Inflammatory macrophage (primary cell): ENCODE data around the gene ARHGAP31.
"Not testable (repeated sequence)": the region's sequence is repeated elsewhere in the genome, so short reads cannot be mapped to it uniquely, and the experiment has no call there.

Source experiments
- DNase-seq, 2 donors: peaks; one replicate each; pipeline ENCODE4 v3.0.0-alpha.2; 2020 to 2022

Gene ARHGAP31

DNA sequence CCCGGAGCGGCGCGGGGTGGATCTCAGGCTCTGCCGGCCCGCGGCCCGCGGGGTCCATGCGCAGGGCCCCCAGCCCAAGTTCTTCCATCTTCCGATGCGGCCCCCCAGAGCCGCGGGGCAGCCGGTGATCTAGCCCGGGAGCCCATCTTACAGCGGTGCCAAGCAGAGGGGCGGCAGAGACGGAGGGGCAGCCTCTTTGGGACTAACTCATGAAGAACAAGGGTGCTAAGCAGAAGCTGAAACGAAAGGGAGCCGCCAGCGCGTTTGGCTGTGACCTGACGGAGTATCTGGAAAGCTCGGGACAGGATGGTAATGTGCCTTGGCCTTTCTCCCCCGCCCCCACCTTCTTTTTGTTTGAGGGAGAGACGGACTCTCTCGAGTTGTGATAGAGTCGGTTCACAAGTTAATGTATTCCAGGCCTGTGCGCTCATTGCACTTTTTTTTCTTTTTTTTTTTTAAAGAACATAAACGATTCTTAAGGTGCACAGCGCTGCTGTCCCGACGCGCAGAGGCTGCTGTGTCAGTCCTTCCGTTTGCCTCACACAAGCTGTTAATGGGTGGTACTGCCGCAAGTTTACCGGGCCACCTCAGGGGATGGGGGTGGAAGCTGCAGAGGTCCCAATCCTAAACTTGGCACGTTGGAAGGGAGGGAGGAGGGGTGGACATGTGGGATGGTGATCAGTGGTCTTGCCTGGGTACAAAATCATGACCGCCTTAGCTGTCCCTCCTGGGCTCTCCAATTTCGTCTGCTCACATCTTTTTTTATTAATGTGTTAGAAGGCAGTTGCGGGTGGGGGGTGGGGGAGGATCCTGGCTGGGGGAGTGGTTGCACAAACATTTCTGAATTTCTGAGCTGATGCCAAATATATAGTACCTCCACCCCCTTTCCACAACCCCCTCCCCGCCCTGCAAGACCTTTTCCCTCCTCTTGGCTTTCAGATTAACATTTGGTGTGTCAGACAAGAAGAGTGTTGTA is 801 bp downstream of the ARHGAP31 start:
- DNase-seq = peak in 1 of 2 donors; percentile 39

DNA sequence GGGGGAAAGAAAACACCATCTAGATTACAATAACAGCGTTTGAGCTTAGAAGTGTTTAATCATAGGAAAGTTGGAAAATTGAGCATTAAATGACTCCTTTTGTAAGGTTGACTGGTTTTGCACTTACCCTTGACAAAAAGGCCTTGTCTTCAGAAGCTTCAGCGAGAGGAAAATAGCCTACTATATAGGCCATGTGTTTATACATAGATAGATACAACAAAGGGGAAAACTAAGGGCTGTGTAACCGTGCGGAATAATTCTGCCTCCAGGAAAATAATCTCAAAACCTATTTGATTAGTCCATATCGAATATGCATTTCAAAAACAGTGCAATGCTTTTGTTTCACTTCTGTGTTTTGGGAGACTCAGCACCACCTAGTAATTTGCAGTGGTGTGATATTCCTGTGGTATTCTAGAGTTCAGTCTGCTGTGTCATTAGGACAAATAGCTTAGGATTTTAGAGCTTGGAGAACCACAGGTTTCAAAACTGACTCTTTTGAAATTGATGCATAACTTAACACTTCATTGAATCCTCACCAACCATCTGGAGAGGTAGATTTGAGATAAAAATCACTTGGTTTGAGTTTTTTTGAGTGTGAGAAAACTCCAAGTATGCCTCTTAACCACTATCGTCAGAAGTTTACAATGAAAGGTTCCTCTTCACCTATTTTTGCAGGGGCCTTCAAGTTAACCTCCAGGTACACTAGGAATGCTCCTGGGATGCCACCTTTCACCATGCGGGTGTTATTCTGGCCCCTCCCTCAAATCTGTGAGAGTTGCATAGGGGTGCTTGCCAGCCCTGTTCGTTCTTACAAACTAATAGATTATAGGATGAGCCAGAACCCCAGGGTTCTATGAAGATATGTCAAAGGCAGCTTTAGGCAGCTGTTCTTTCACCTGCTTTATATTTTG is 1.9 kb downstream of the ARHGAP31 start:
- peak; percentile 37 to 55 for DNase-seq

DNA sequence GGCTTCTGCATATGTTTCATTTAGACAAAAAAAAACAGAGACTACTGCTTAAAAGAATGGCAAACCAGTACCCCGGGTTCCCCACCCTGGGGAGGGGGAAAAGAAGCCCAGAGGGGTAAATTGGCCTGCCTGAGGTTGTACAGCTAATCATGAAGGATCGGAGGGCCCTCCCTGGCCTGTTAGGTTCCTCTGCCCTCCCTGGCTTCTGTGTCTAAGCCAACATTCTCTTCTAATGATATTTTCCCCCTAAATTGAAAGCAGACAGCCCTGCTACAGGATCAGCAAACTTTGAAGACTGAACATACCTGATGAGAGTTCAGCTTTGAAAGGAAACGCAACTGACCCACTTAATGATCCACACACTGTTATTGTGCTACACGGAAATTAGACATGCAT is 2.5 kb downstream of the ARHGAP31 start:
- no peak for DNase-seq

DNA sequence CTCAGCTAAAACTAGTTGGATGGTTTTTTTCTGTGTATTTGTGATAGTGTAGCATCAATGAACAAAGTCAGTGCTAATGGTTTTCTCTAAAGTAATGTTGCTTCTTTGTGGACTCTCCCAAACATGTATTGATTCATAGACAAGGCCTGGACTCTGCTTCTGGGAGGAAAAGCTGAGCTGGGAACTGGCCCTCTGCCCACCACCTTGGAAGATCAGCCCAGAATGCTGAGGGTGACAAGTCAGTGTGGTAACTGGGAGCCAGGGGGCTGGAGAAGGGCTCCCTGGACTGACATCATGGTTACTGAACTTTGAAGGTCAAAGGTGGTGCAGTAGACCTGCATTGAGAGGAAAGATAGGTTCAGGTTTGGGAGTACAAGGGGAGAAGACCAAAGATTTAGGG is 3.0 kb downstream of the ARHGAP31 start:
- no peak for DNase-seq

DNA sequence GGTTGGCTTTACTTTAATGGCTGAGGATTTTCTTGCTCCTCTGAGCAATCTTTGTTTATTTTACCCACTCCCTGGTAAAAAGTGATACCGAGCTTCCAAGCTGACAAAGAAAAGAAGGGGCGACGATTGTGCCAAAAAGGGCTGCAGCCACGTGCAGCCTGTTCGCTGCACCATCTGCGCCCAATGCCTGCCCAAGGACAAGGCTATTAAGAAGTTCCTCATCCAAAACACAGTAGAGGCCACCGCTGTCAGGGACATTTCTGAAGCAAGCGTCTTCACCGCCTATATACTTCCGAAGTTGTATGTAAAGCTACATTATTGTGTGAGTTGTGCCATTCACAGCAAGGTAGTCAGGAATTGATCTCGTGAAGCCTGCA is 4.4 kb downstream of the ARHGAP31 start:
- no peak for DNase-seq

DNA sequence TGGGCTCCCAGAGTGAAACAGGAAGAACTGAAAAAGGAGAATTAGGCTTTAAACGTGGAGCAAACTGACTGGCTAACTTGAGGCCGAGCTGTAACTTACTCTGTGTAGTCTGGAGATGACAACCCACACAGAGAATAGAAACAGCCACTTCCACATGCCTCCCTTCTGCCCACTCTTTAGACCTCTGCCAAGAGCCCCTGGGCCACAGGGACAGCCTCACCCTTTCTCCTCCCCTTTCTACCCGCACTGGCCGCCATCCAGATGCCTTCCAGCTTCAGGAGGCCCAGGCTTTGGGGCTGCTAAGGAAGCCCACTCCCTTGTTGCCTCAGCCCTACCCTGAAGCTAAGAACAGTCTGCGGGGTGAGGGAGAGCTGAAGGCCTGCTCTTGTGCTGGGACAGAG is 6.8 kb downstream of the ARHGAP31 start:
- peak; percentile 96 for DNase-seq

DNA sequence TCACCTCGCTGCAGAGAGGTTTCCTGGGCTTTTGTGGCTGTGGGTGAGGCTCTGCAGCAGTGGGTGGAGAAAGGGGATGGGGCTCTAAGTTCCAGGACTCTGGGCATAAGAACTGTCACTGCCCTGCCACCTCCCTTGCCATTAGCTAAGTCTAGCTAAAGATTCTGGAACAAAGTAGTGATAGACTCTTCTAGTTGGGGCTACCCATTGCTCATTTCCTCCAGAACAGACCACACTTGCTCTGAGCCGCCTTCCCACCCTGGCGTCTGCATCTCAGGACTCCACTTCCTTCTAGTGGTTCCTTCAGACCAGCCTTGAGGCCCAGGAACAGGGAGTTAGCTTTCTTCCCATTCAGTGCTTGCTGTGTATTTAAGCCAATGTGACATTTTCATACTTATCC is 7.5 kb downstream of the ARHGAP31 start:
- DNase-seq = peak; percentile 70 to 87

DNA sequence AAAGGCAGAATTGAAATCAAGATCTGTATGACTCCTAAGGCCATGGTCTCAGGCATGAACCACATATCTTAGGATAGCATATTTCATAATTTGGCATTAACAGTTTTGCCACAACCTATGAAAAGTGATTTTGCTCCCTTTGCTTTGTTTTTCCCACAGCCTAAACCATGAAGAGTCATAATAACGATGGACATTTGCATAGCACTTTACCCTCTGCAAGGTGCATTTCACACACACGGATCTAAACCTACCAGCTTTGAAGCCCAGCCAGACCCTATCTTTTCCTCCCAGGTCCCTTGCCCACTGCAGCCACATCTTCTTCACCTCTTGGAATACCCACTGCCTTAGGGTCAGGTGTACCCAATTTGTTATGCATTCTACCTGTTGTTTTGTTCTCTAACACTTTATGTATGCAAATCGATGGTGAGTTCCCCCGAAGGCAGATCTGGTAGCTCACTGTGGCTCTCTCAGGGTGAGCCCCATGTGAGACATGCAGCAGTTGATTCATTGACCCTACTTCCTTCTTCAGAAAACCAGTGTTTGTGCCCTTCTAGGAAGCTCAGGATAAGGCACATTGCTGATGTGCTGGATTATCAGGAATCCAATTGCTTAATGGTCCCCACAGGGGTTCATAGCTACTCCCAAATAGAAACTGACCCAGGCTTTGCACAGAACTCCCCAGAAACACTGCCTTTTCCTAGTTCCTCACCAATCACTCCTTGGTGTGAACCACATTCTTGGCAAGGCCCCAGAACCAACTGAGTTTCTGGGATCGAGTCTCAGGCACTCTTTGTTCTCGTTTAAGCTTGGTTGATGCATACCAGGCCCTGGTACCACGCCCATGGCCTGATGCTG is 8.7 kb downstream of the ARHGAP31 start:
- DNase-seq = peak; percentile 54 to 68

DNA sequence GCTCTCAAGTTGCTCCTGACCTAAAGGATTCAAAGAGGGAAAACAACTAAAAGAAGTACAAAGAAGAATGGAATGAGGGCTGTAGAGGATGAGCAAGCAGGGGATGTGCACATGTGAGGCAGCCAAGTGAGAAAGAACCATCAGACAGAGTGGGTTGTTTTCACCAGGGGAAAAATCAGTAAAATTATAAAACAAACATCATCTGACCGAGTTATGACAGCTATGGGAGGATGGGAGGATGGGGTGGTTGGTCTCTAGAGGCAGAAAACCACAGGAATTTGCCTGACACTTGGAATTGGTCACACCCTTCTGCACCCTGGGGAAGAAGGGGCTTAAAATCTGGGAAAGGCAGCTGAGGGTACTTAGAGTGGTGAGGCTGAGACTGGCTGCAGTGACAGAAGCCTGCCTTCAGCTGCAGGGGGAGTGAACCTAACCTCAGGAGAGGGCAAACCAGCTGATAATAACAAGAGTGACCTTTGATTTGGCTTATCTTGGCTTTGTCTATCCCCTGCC is 10.1 kb downstream of the ARHGAP31 start:
- no peak for DNase-seq

DNA sequence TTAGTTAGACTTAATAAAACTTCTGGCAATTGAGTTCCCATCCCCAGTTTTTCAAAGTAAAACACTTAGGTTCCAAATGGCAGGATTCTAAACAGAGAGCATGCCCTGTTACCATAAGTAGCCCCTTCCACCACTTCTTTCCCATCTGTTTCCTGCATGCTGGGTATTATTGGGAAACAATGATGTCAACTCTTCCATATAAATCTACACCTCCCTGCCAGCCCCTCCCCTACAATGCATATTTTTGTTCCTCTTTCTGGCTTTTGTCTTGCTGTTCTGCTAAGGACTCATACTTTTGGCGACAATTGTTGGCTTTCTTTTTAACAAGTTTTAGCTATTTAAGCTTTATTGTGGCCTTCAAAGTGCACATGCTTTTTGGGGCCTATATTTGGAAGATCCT is 11.1 kb downstream of the ARHGAP31 start:
- peak; percentile 57 to 74 for DNase-seq

DNA sequence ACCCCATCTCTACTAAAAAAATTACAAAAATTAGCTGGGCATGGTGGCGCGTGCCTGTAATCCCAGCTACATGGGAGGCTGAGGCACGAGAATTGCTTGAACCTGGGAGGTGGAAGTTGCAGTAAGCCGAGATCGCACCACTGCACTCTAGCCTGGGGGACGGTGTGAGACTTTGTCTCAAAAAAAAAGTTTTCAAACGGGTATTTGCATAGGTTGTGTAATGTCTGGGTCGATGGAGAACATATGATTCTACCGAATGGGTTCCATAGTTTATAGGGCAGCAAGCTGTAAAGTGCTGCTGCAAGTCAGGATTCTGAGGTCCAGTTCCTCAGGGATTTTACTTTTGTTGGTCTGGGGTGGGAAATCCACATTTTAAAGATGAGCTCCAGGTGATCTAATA is 12.2 kb downstream of the ARHGAP31 start:
- DNase-seq = not testable (repeated sequence)

DNA sequence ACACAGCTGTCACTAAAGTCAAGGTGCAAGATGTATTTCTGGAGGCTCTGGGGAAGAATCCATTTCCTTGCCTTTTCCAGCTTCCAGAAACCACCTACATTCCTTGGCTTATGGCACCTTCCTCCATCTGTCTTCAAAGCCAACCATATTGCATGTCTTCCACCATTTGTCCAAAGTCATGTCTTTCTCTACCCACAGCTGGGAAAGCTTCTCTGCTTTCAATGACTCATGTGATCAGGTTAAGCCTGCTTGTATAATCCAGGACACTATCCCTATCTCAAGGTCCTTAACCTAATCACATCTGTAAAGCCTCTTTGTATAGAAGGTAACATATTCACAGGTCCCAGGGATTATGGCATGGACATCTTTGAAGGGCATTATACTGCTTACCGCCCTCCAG is 14.2 kb downstream of the ARHGAP31 start:
- DNase-seq = no peak

DNA sequence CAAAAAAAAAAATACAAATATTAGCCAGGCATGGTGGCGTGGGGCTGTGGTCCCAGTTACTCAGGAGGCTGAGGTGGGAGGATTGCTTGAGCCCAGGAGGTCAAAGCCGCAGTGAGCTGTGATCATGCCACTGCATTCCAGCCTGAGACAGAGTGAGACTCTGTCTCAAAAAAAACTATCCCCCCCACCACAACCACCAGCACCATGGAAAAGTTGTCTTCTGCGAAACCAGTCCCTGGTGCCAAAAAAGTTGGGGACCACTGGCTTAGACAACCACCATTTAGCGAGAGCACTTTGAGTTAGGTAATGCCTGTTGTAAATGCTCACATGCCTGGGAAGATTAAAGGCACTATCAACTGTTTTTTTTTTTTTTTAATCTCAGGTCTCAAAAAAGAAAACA is 15.4 kb downstream of the ARHGAP31 start:
- DNase-seq = no peak

DNA sequence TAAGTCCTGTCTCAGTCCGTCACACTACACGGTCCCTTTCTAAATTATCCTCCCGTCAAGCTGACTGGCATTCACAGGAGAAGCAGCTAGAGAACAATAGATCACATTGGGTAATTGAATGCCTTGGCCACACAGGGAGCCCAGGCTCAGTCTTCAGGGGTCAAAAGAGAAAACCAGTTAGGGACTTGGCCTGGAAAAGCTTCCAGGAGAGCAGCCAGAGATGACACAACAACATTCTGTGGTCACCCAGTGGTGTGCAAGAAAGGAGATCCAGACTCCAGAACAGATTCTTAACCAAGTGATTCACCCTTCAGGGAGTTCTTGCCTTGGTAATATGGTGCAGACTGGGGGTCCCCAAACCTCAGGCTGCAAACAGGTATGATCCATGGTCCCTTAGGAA is 15.9 kb downstream of the ARHGAP31 start:
- DNase-seq = no peak

DNA sequence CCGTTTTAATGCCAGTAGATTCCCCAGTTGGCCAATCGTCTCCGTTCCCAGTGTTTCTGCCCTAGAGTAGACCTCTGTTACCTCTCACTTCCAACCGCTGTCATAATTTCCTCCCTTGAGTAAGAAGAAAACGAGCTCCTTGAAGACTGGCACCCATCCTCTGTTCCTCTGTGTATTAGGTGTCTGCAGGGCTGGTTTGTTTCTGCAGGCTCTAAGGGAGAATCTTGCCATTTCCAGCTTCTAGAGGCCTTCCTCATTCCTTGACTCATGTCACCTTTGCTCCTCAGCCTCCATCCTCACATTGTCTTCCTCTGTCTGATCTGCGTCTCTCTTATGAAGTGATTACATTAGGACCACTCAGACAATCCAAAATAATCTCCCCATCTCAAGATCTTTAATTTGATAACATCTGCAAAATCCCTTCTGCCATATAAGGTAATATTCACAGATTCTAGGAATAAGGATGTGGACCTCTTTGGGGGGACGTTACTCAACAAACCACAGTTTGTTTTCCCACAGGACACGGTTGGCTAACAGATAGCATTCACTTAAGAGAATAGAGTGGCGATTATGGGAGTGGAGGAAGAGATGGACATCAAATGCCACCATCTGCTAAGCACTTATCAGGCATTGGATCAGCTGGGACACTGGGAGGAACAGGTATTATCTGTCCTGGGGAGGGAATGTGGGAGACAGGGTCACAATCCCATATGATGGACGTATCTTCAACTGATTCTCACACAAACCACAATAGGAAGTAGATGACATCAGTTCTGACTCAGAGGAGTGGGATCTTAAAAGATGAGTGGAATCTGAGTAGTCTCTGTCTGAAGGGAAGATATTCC is 17.1 kb downstream of the ARHGAP31 start:
- DNase-seq = peak; percentile 53

DNA sequence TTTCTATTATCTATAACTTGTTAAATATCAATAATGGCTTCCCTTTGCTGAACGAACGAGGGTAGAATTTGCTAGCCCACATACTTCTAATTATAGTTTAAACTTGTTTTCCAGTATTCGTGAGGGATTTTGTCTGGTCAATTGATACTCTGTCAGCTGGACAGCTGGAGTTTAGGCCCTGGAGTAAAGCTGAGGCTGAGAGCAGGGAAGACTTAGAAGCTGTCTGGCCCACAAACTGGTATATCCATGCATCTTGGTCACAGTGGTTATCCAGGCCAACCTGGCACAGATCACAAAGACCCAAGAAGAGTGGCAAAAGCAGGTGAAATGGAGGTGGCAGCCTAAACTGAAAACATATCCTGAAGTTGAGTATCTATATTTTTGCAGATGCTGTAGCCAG is 19.3 kb downstream of the ARHGAP31 start:
- no peak for DNase-seq

DNA sequence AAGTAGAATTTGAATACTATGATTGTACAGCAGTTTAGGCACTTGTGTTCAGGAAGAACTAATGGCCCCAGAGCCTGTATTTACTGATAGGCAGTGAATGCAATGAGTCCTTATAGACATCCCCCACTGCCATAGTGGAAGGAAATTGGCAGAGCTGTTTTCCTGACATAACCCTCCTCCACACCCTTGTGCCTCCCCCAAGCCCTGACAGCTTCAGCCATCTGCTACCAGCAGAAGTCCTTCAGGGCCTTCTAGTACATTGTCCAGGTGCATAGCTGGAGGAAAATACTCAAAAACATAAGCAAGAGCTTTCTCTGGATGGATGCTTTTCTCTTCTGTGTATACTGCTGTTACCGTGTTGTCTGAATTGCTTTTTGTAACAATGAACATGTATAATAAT is 20.6 kb downstream of the ARHGAP31 start:
- no peak for DNase-seq

DNA sequence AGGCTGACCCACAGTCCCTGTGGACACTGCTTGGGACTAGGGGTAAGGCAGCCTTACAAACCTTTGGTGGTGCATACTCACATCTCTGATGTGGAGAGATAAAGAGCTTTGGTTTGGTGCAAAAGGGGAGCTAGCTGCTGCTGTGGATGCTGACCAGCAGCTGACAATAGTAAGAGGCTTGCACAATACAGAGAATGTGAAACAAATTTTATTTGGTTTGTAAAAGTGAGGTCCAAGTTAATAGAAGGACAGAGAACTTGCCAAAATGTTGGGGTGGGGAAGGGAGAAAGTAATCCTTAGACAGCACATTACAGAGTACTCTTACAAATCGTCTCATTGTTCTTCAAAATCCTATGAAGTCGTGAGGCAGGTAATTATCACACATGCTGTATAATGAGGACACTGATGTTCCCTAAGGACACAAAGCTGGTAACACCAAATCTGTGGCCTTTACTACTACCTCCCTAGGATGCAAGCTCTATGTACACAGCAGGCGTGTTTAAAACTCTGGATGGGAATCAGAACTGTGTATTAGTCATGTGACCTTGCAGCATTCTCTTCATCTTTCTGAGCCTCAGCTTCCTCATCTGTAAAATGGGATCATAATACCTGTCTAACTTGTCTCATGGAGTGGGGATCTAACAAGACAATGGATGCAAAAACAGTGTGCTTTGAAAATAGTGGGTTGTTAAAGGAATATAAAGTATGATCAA is 21.6 kb downstream of the ARHGAP31 start:
- DNase-seq = no peak

DNA sequence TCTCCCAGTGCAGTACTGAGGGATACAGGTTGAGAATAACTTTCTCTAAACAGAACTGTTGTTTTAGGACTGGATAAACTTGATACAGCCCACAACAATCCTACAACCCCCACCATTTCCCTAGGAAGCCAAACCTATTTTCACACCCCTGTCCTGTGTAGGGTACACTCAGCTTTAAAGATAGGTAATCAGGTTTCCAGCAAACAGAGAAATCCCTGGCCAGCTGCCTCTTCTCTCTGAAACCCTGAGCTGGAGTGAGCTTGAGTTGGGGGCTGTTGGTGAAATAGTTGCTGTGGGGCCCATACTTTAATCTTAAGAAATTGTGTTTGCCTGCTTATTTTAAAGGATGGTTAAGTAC is 22.1 kb downstream of the ARHGAP31 start:
- DNase-seq = no peak

DNA sequence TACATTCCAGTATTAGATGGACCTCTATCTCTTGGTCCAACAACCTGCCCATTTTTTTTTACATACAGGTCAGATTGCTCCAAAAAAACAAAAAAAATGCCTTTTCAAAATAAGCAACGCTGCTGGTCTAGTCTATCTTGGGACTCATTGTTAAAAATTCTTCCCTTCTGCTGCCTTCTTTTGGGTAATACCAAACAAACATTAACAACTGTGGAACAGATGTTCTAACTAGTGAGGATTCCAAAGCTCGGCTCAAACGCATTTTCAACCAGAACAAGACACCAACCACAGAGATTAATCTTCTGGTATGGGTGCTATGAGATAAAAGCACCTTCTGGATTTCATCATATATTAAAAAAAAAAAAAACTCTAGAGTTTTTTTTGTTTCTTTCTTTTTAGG is 24.7 kb downstream of the ARHGAP31 start:
- no peak for DNase-seq

DNA sequence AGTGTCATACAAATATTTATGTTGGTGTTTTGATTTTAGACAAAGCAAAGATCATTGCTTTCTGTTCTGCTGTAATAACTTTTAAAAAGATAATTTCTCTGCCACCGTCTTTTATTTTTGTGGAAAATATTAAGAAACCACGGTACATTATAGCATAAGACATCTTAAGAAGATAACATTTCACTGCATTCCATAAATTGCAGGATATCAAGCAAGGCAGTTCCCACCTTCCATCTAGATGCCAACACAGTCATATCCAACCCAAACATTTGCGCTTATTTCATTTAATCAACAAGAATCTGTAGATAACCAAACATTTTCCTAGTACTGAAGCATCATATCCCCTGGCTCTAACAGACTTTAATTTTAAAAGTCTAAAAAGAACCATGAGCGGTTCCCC is 25.1 kb downstream of the ARHGAP31 start:
- DNase-seq = no peak
